Thymus (tissue), 11 donors: ENCODE measurements around the gene SLC2A13. TPM values are rescaled to one million over a fixed set of nuclear protein-coding genes. Genes with fewer than 3 reads are reported as not detected.

Experiments
- DNase-seq, 9 donors: peaks; one replicate each; pipeline ENCODE4 v3.0.0-alpha.2; 2013; ENCODE audit warnings: low spot score in 9 of 9, low read depth in 6 of 9, missing footprints in 1 of 9
- H3K27ac ChIP-seq, 2 donors: one replicate each; pipeline ENCODE4 v1.5.1; 2013; ENCODE audit warnings: control low read depth in 1 of 2, low read depth in 1 of 2, low read length in 1 of 2, mild to moderate bottlenecking in 1 of 2, moderate library complexity in 1 of 2
- H3K27me3 ChIP-seq, 2 donors: one replicate each; pipeline ENCODE4 v1.5.1; 2013; ENCODE audit warnings: low read length in 1 of 2; ENCODE audit not compliant: control insufficient read depth in 2 of 2, insufficient read depth in 1 of 2
- H3K36me3 ChIP-seq, 2 donors: one replicate each; pipeline ENCODE4 v1.5.1; 2013; ENCODE audit warnings: low read length in 1 of 2, mild to moderate bottlenecking in 1 of 2, moderate library complexity in 1 of 2; ENCODE audit not compliant: control insufficient read depth in 2 of 2, insufficient read depth in 2 of 2
- H3K4me1 ChIP-seq, 2 donors: one replicate each; pipeline ENCODE4 v1.5.1; 2013; ENCODE audit warnings: low read length in 2 of 2; ENCODE audit not compliant: control insufficient read depth in 2 of 2, insufficient read depth in 2 of 2
- H3K4me3 ChIP-seq, 2 donors: one replicate each; pipeline ENCODE4 v1.5.1; 2013; ENCODE audit warnings: low read length in 2 of 2, control low read depth in 1 of 2, mild to moderate bottlenecking in 1 of 2
- H3K9me3 ChIP-seq, 2 donors: one replicate each; pipeline ENCODE4 v1.5.1; 2013; ENCODE audit warnings: low read length in 1 of 2, mild to moderate bottlenecking in 1 of 2; ENCODE audit not compliant: control insufficient read depth in 2 of 2, insufficient read depth in 1 of 2
- WGBS: extraction: QIAGEN DNeasy Blood & Tissue Kit; methylation state at CpG from one replicate; pipeline ENCODE4 v1.1.7; 2013; 5-methylcytosine and 5-hydroxymethylcytosine counted together
- polyA plus RNA-seq: library from polyadenylated mRNA; stranded (reverse); fragments of 200-250 nt; gene quantifications from one replicate; pipeline ENCODE4 v1.2.3, GENCODE V29; 2013
- total RNA-seq: library from RNA; stranded (reverse); fragments of 120-200 nt; gene quantifications from one replicate; pipeline ENCODE4 v1.2.4, GENCODE V29; 2013
- donor health status: healthy.

SLC2A13 gene
- total and polyA plus RNA-seq, 2 donors = 2.6 to 3.4 TPM

DNA sequence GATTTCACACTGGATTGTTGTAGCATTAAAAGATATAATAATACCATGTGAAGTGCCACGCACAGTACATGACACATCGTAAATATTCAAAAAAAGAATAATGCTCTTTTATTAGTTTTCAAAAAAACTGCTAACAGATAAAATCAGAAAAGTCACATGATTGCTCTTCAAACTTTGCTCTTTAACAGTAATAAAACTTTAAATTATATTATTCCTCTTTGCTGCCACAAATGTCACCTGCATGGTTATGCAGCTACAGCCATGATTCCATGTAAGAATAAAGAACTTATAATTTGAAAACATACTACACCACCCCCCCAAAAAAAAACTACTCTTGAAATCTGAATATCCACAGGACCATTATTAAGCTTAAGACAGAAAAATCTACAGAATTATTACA lies 90.0 kb downstream of the SLC2A13 start:
- no peak overlapping the region for H3K4me3 ChIP-seq
- no peak overlapping the region for H3K27ac ChIP-seq
- DNase-seq = no peak
- H3K27me3 ChIP-seq = no peaks in the 10 kb centered on the region
- WGBS = 100% methylated on average over 2 of the region's 2 CpGs
- H3K4me1 ChIP-seq = no peaks in the 10 kb centered on the region
- H3K9me3 ChIP-seq = no peaks in the 10 kb centered on the region
- H3K36me3 ChIP-seq = no peaks in the 10 kb centered on the region

DNA sequence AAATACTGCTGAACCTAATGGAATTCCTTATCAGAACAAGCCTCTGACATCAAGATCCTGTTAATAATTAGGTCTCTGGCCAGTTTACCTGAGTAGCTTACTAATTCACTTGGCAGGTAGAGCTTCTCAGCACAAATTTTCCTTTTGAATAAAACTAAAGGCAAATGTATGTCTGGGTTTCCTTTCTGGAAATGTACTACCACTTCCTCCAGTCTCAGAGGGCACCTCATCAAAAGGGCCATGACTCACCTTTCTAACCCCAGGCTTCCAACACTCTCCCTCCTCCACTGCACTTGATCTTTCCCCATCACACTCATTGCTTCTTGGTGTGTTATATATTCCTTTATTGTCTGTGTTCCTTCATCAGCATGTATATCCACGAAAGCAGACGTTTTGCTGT lies 90.5 kb downstream of the SLC2A13 start:
- no peak overlapping the region for H3K4me3 ChIP-seq
- WGBS = 94% methylated on average over 2 of the region's 2 CpGs

GRCh38 chr12:40013847-40014246 lies 92.0 kb downstream of the SLC2A13 start:
- H3K9me3 ChIP-seq = no peaks in the 10 kb centered on the region
- WGBS = 94% methylated on average over 2 of the region's 2 CpGs
- H3K4me1 ChIP-seq = no peaks in the 10 kb centered on the region
- H3K27me3 ChIP-seq = no peaks in the 10 kb centered on the region
- H3K27ac ChIP-seq = no peak overlapping the region
- no peak overlapping the region for H3K4me3 ChIP-seq
- no peaks in the 10 kb centered on the region for H3K36me3 ChIP-seq
- no peak for DNase-seq

More for the DNA sequence above, 90.5 kb downstream of the SLC2A13 start:
- no peaks in the 10 kb centered on the region for H3K9me3 ChIP-seq
- no peak overlapping the region for H3K27ac ChIP-seq
- H3K4me1 ChIP-seq = no peaks in the 10 kb centered on the region
- no peaks in the 10 kb centered on the region for H3K36me3 ChIP-seq
- H3K27me3 ChIP-seq = no peaks in the 10 kb centered on the region
- DNase-seq = no peak

GRCh38 chr12:40013292-40013691 lies 92.6 kb downstream of the SLC2A13 start:
- Histone ChIP-seq H3K36me3 (no peaks in the 10 kb centered on the region), H3K9me3 (no peaks in the 10 kb centered on the region), H3K4me1 (no peaks in the 10 kb centered on the region), H3K4me3 (no peak overlapping the region), H3K27ac (no peak overlapping the region), H3K27me3 (no peaks in the 10 kb centered on the region)
- DNase-seq = no peak
- WGBS = 85% methylated on average over 1 of the region's 1 CpG

DNA sequence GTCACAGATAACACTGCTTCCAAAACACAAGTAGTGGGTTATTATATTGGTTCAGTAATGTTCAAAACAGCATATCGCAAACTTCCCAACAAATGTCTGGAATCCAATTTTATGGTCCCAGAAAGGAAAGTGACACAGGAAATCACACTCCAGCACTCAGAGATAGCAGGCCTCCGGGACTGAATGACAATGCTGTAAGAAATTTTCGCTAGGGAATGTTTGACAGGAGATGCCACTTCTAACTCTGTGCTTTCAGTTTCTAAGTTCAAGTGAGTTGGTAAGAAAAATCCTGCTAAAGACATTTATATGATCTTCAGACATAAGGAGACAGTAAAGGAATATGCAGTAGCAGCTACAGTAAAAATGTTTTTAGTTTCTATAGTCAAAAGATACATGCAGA lies 93.2 kb downstream of the SLC2A13 start:
- WGBS = 87% methylated on average over 3 of the region's 3 CpGs
- Histone ChIP-seq H3K36me3 (no peaks in the 10 kb centered on the region), H3K4me3 (no peak overlapping the region), H3K27me3 (no peaks in the 10 kb centered on the region), H3K4me1 (no peaks in the 10 kb centered on the region), H3K9me3 (no peaks in the 10 kb centered on the region), H3K27ac (no peak overlapping the region)
- DNase-seq = no peak

GRCh38 chr12:40011775-40012129 lies 94.1 kb downstream of the SLC2A13 start:
- H3K4me3 ChIP-seq = no peak overlapping the region
- H3K27ac ChIP-seq = no peak overlapping the region
- H3K36me3 ChIP-seq = no peaks in the 10 kb centered on the region
- no peaks in the 10 kb centered on the region for H3K9me3 ChIP-seq
- no peak for DNase-seq
- H3K4me1 ChIP-seq = no peaks in the 10 kb centered on the region
- no peaks in the 10 kb centered on the region for H3K27me3 ChIP-seq
- 84% methylated on average over 3 of the region's 3 CpGs for WGBS

DNA sequence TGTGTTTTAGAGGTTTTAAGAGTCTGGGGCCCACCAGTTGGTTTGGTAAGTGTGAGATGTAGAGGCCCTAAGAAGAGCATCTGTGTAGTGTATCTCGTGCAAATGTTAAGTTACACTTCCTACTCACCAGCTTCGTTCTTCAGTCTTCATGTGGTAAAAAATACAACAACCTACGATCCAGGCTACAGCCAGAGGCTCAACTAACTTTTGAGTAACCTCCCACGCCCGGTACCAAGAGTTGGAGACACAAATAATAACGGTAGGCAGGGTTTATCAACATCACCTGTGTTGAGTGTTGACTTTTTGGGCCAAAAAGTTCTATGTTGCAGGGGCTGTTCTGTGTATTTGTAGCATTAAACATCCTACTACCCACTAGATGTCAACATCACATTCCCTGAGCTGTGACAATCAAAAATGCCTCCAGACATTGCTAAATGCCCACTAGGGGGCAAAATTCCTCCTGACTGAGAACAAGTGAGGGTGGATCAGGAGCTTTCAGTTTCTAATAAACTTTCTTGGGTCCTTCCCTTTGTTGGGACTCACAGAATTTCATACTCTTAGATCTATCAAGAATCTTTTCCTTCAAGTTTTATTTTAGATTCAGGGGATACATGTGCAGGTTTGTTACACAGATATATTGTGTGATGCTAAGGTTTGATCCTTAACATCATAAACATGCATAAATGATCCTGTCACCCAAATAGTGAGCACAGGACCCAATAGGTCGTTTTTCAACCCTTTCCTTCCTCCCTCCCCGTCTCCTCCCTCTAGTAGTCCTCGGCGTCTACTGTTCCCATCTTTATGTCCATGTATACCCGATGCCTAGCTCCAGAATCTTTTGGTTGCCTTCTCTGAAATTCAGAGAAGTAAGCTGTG lies 94.7 kb downstream of the SLC2A13 start:
- 62% methylated on average over 11 of the region's 11 CpGs for WGBS
- H3K4me3 ChIP-seq = no peak overlapping the region
- no peaks in the 10 kb centered on the region for H3K4me1 ChIP-seq
- no peaks in the 10 kb centered on the region for H3K36me3 ChIP-seq
- no peaks in the 10 kb centered on the region for H3K9me3 ChIP-seq
- H3K27me3 ChIP-seq = no peaks in the 10 kb centered on the region
- H3K27ac ChIP-seq = no peak overlapping the region
- DNase-seq = peak; percentile 14 to 79 (median 34)

DNA sequence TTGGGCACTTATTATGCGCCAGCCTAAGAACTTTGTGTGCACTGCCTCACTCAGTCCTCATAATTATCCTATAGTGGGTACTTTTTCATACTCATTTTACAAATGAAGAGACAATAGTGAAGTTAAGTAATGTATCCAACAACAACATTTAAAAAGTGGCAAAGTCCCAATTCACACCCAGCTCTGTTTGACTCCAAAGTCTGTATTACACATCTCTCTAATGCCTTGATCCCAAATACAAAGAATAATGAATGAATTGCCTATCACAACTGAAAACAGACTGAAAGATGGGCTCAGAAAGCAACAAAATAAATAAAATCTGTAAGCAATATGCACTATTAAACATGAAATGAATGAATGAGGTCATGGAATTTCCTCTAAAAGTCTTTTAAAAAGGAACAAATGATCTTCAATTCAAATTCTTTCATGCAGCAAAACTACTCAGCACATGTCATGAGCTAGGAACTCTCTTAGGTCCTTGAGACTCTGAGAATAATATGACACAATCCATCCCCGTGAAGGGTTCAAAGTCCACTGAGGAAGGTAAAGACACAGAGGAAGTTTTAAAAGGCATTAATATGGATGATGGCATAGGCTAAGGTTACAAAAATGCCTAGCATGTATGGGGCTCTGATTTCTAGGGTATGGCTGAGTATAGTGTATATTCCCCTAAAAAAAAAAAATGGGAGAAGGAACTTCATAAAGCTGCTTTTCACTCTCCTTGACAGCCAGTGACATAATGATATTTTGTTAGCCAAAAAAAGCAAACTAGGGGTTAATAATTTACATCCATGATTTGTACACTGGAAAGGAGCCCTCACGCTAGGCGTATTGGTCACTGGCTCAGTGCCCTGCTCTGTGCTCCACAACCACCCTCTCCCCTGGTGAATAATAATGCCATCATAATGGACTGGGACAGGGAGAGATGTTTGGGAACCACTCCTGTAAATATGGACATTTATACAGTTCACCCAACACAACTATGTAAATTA lies 103.4 kb downstream of the SLC2A13 start:
- no peak for DNase-seq
- 96% methylated on average over 4 of the region's 4 CpGs for WGBS
- H3K36me3 ChIP-seq = no peaks in the 10 kb centered on the region

DNA sequence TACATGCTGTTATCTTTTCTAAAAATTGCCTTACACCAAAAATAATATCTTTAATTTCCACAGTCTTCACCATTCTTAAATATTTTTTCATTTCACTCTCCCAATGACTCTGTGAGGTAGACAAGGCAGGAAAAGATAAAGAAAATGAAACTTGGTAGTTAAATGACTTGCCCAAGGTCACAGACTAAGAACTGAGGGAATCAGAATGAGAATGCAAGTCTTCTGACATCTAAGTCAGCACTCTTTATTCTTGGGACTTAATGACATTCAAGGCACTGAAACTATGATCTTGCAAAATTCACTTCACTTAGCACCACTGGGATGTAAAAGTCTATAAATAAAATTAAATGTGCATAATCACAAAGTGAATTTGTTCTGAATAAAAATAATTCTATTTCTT lies 104.5 kb downstream of the SLC2A13 start:
- H3K4me3 ChIP-seq = no peak overlapping the region
- no peaks in the 10 kb centered on the region for H3K27me3 ChIP-seq
- H3K9me3 ChIP-seq = peaks cover 0 to 3% of the 10 kb centered on the region in 2 donors
- no peak for DNase-seq
- no peaks in the 10 kb centered on the region for H3K4me1 ChIP-seq
- no peaks in the 10 kb centered on the region for H3K36me3 ChIP-seq
- no peak overlapping the region for H3K27ac ChIP-seq

More for the DNA sequence above, 103.4 kb downstream of the SLC2A13 start:
- Histone ChIP-seq H3K27me3 (no peaks in the 10 kb centered on the region), H3K9me3 (peaks cover 0 to 3% of the 10 kb centered on the region in 2 donors), H3K27ac (no peak overlapping the region), H3K4me3 (no peak overlapping the region), H3K4me1 (no peaks in the 10 kb centered on the region)
